K562 (cell line): ENCODE results near the gene CNOT11. TPM values are rescaled to one million over a fixed set of nuclear protein-coding genes. Genes with fewer than 3 reads are reported as not detected.

Source experiments
- DDX20 ChIP-seq: fragments of 450-650 bp; IDR thresholded peaks from 2 replicates; pipeline ENCODE4 v1.6.1; 2016; ENCODE audit warnings: missing genetic modification characterization, low read depth, mild to moderate bottlenecking, missing compliant biosample characterization, moderate library complexity
- ERF ChIP-seq: fragments of 450-650 bp; formaldehyde crosslinking; IDR thresholded peaks from 2 replicates; pipeline ENCODE4 v1.4.0; 2020; ENCODE audit warnings: mild to moderate bottlenecking, mixed read lengths
- EWSR1 ChIP-seq: fragments of 450-650 bp; IDR thresholded peaks from 2 replicates; pipeline ENCODE4 v1.6.1; 2018; ENCODE audit warnings: borderline replicate concordance, mild to moderate bottlenecking, low read depth, moderate library complexity; ENCODE audit not compliant: partially characterized antibody
- FOS ChIP-seq: IDR thresholded peaks from 3 replicates; pipeline ENCODE4 v1.6.1; 2011; ENCODE audit not compliant: insufficient read length; ENCODE audit errors: extremely low read depth
- GABPB2 ChIP-seq: fragments of 250-450 bp; sonication (Bioruptor Pico); conservative IDR thresholded peaks from 2 replicates; pipeline ENCODE4 v1.5.1; 2021; ENCODE audit warnings: mild to moderate bottlenecking
- HDAC2 ChIP-seq: fragments of 450-650 bp; IDR thresholded peaks from 2 replicates; pipeline ENCODE4 v1.6.1; 2016; ENCODE audit warnings: mild to moderate bottlenecking
- HNRNPUL1 ChIP-seq: fragments of 200-400 bp; formaldehyde crosslinking; IDR thresholded peaks from 2 replicates; pipeline ENCODE4 v1.6.1; 2017; ENCODE audit warnings: low read length
- KDM2B ChIP-seq: fragments of 250-450 bp; sonication (Bioruptor Pico); IDR thresholded peaks from 2 replicates; pipeline ENCODE4 v1.8.0; 2021; ENCODE audit warnings: mild to moderate bottlenecking, moderate library complexity
- MAFK ChIP-seq: IDR thresholded peaks from 2 replicates; pipeline ENCODE4 v1.6.1; 2011; ENCODE audit warnings: low read length, improper control_type of control experiment
- MED1 ChIP-seq: sonication (generic); formaldehyde crosslinking; IDR thresholded peaks from 2 replicates; pipeline ENCODE4 v1.8.1; 2023; ENCODE audit warnings: missing genetic modification reagents, borderline replicate concordance
- NFIC ChIP-seq: fragments of 450-650 bp; IDR thresholded peaks from 2 replicates; pipeline ENCODE4 v1.6.1; 2017; ENCODE audit warnings: mild to moderate bottlenecking, inconsistent platforms
- NR2C1 ChIP-seq, 2 experiments: fragments of 450-650 bp; IDR thresholded peaks; 2 replicates each; pipeline ENCODE4 v1.6.1; 2017; ENCODE audit warnings: mild to moderate bottlenecking in 2 of 2, antibody characterized with exemption in 1 of 2, inconsistent platforms in 1 of 2, missing compliant biosample characterization in 1 of 2, missing genetic modification characterization in 1 of 2
- OTX1 ChIP-seq: fragments of 450-650 bp; formaldehyde crosslinking; IDR thresholded peaks from 2 replicates; pipeline ENCODE4 v1.4.0; 2022; ENCODE audit warnings: mild to moderate bottlenecking
- POLR3A ChIP-seq: IDR thresholded peaks from 2 replicates; pipeline ENCODE4 v1.6.1; 2011; ENCODE audit warnings: borderline replicate concordance, mild to moderate bottlenecking, moderate library complexity; ENCODE audit not compliant: insufficient read length, insufficient read depth; ENCODE audit errors: extremely low read depth
- RNF2 ChIP-seq: sonication (generic); IDR thresholded peaks from 2 replicates; pipeline ENCODE4 v1.6.1; 2016
- SIN3A ChIP-seq, 2 experiments: fragments of 150-350 bp in 1 of 2; IDR thresholded peaks; 2 replicates each; pipeline ENCODE4 v1.6.1; 2011 to 2016; ENCODE audit warnings: borderline replicate concordance in 2 of 2, low read depth in 2 of 2, low read length in 2 of 2, mild to moderate bottlenecking in 2 of 2, moderate library complexity in 2 of 2; ENCODE audit not compliant: control insufficient read depth in 1 of 2
- SNIP1 ChIP-seq: fragments of 450-650 bp; IDR thresholded peaks from 2 replicates; pipeline ENCODE4 v1.7.1; 2017; ENCODE audit warnings: low read depth, mild to moderate bottlenecking
- STAG1 ChIP-seq: sonication (generic); formaldehyde crosslinking; IDR thresholded peaks from 2 replicates; pipeline ENCODE4 v1.5.0; 2020; ENCODE audit warnings: missing genetic modification reagents, borderline replicate concordance
- TCF3 ChIP-seq: sonication (generic); formaldehyde crosslinking; IDR thresholded peaks from 2 replicates; pipeline ENCODE4 v1.4.0; 2020; ENCODE audit warnings: mild to moderate bottlenecking, missing genetic modification reagents
- ZBTB12 ChIP-seq: fragments of 250-450 bp; sonication (Bioruptor Pico); IDR thresholded peaks from 2 replicates; pipeline ENCODE4 v1.4.0; 2020
- ZFP91 ChIP-seq: sonication (generic); formaldehyde crosslinking; IDR thresholded peaks from 2 replicates; pipeline ENCODE4 v1.8.0; 2022; ENCODE audit warnings: mild to moderate bottlenecking, missing genetic modification reagents
- ZFX ChIP-seq: sonication (generic); formaldehyde crosslinking; IDR thresholded peaks from 2 replicates; pipeline ENCODE4 v1.8.0; 2022; ENCODE audit warnings: mild to moderate bottlenecking, missing genetic modification reagents, moderate library complexity
- ZNF444 ChIP-seq: fragments of 250-450 bp; sonication (Bioruptor Pico); IDR thresholded peaks from 2 replicates; pipeline ENCODE4 v1.4.0; 2020; ENCODE audit warnings: mild to moderate bottlenecking, moderate library complexity
- ZNF766 ChIP-seq: fragments of 200-800 bp; sonication (Bioruptor generic); conservative IDR thresholded peaks from 2 replicates; pipeline ENCODE4 v1.6.1; 2016; ENCODE audit warnings: missing genetic modification characterization, missing compliant biosample characterization
- ZNF778 ChIP-seq: fragments of 450-650 bp; formaldehyde crosslinking; IDR thresholded peaks from 2 replicates; pipeline ENCODE4 v1.4.0; 2020; ENCODE audit warnings: mild to moderate bottlenecking, moderate library complexity
- polyA plus RNA-seq, 8 experiments: library from polyadenylated mRNA; depleted of rRNA in 4 of 8; stranded (reverse) in 5 of 8; unstranded in 3 of 8; fragments of >200 nt; fragmentation: Nextera tagmentation in 2 of 8; fragmentation: Illumina TruSeq in 1 of 8; extraction: Ambion mirVana in 2 of 8; extraction: Trizol in 1 of 8; gene quantifications; 2 replicates each; pipeline versions ENCODE4 v1.2.1 to v1.2.3, GENCODE V29; 2011 to 2014; ENCODE audit warnings: inconsistent platforms in 1 of 8, missing spikeins in 1 of 8
- total RNA-seq, 7 experiments: library from RNA; depleted of rRNA in 6 of 7; stranded (reverse); fragments of >200 nt in 6 of 7; fragmentation: Illumina TruSeq in 2 of 7; extraction: Trizol in 2 of 7; gene quantifications; 2 replicates each; pipeline versions ENCODE4 v1.2.1 to v1.2.3, GENCODE V29; 2011 to 2021; ENCODE audit warnings: low replicate concordance in 1 of 7

Gene CNOT11
- total and polyA plus RNA-seq, 9 of the 15 experiments (the other 6 are each of a cell fraction or from before 2014, with no cell fraction given) = 12.7 to 163 (median 64.2) TPM

GRCh38 chr2:101308432-101309210 lies 55.9 kb downstream of the CNOT11 start, which contains the start of gene RNF149 (continued):
- TF ChIP-seq ZNF766 (peak; percentile 99), ZBTB12 (CRISPR knock-in tag) (no peak), NFIC (peak; percentile 97), ZFP91 (peak; percentile 65), SNIP1 (no peak), ZNF444 (no peak), ZNF778 (CRISPR knock-in tag) (no peak), ERF (no peak), MED1 (CRISPR knock-in tag) (no peak), DDX20 (tag) (no peak), TCF3 (CRISPR knock-in tag) (peak; percentile 44), GABPB2 (CRISPR knock-in tag) (no peak), RNF2 (peak; percentile 53), MAFK (no peak), KDM2B (CRISPR knock-in tag) (no peak), SIN3A (IDR thresholded peaks at IDR 0.05; ENCODE audit: borderline replicate concordance in 2 of 2, control insufficient read depth in 1 of 2, low read depth in 2 of 2, low read length in 2 of 2) (no peak), NR2C1 (IDR thresholded peaks at IDR 0.05) (no peak), NR2C1 (tag; IDR thresholded peaks at IDR 0.05) (no peak; the same call in 1 of the 2 replicates), HNRNPUL1 (no peak), FOS (no peak), HDAC2 (peak; percentile 62), EWSR1 (no peak), STAG1 (CRISPR knock-in tag) (no peak), OTX1 (no peak), ZFX (CRISPR knock-in tag) (peak; percentile 97), POLR3A (no peak)
